Kidney glomerular epithelial cell (primary cell): ENCODE data around the gene FAP.

Experiments used
- DNase-seq: peaks from one replicate; lab custom pipeline; 2025; lab: John Stamatoyannopoulos, UW

FAP gene

GRCh38 chr2:162243294-162243693 is at the start of gene FAP:
Gene FAP, minus strand, starts transcription at chr2:162243445. Its CDS starts 118 bp downstream, at chr2:162243327.
- DNase-seq, result no peak

GRCh38 chr2:162291748-162292147 is 48.5 kb upstream of the FAP start:
- no peak for DNase-seq

GRCh38 chr2:162282765-162283425 is 39.6 kb upstream of the FAP start:
- DNase-seq, result no peak

- DNase-seq, result no peak
Observed at GRCh38 chr2:162280654-162281053, 37.4 kb upstream of the FAP start.

GRCh38 chr2:162277381-162277780 is 34.1 kb upstream of the FAP start:
- no peak for DNase-seq

GRCh38 chr2:162267996-162268395 is 24.8 kb upstream of the FAP start:
- no peak for DNase-seq

- DNase-seq, result no peak
Observed at GRCh38 chr2:162267496-162267895, 24.3 kb upstream of the FAP start.

- no peak for DNase-seq
Observed at GRCh38 chr2:162266460-162266760, 23.2 kb upstream of the FAP start.

- no peak for DNase-seq
Observed at GRCh38 chr2:162265666-162266459, 22.6 kb upstream of the FAP start.

GRCh38 chr2:162261032-162261945 is 18.0 kb upstream of the FAP start:
- no peak for DNase-seq

GRCh38 chr2:162258686-162259085 is 15.4 kb upstream of the FAP start:
- no peak for DNase-seq

GRCh38 chr2:162258169-162258568 is 14.9 kb upstream of the FAP start:
- DNase-seq, result no peak

- no peak for DNase-seq
Observed at GRCh38 chr2:162257425-162257824, 14.2 kb upstream of the FAP start.

- no peak for DNase-seq
Observed at GRCh38 chr2:162256591-162256991, 13.3 kb upstream of the FAP start.

GRCh38 chr2:162254236-162254871 is 11.1 kb upstream of the FAP start:
- DNase-seq, result no peak

GRCh38 chr2:162253435-162253834 is 10.2 kb upstream of the FAP start:
- no peak for DNase-seq

GRCh38 chr2:162252153-162252552 is 8.9 kb upstream of the FAP start:
- no peak for DNase-seq

GRCh38 chr2:162245781-162246180 is 2.5 kb upstream of the FAP start:
- no peak for DNase-seq

GRCh38 chr2:162245061-162245460 is 1.8 kb upstream of the FAP start:
- no peak for DNase-seq

GRCh38 chr2:162244541-162245031 is 1.3 kb upstream of the FAP start:
- DNase-seq, result peak; percentile 91

GRCh38 chr2:162243715-162244114 is 470 bp upstream of the FAP start:
- no peak for DNase-seq
